GM23338 (cell line): ENCODE measurements around the gene FRMD4A. TPM values are rescaled to one million over a fixed set of nuclear protein-coding genes. Genes with fewer than 3 reads are reported as not detected.
A peak's percentile ranks its signal among the peaks of the same experiment; 100 is the strongest.

Source experiments
- ATAC-seq: fragments of 200-7000 bp; cut with Tn5 transposase; 3 replicates; pipeline ENCODE4 v1.9.1; 2020
- DNase-seq: peaks from one replicate; pipeline ENCODE4 v3.0.0-alpha.2; 2015; ENCODE audit warnings: low spot score
- H2AFZ ChIP-seq: fragments of 200-600 bp; sonication (generic); 2 replicates; pipeline ENCODE4 v1.8.0; 2016; ENCODE audit warnings: antibody characterized with exemption, mild to moderate bottlenecking, moderate library complexity
- H3F3A ChIP-seq: fragments of 200-600 bp; sonication (generic); replicated peaks from 2 replicates; pipeline ENCODE4 v1.8.0; 2017; ENCODE audit warnings: antibody characterized with exemption, mixed run types, low read depth
- H3K27ac ChIP-seq: fragments of 200-600 bp; sonication (generic); 2 replicates; pipeline ENCODE4 v1.6.1; 2016; ENCODE audit warnings: low read depth
- H3K27me3 ChIP-seq: fragments of 200-600 bp; sonication (generic); 2 replicates; pipeline ENCODE4 v1.8.0; 2016; ENCODE audit warnings: mild to moderate bottlenecking, mixed run types, moderate library complexity; ENCODE audit not compliant: insufficient read depth
- H3K36me3 ChIP-seq: fragments of 200-600 bp; sonication (generic); 2 replicates; pipeline ENCODE4 v1.8.0; 2016; ENCODE audit warnings: mild to moderate bottlenecking; ENCODE audit not compliant: insufficient read depth
- H3K4me1 ChIP-seq: fragments of 200-600 bp; sonication (generic); 2 replicates; pipeline ENCODE4 v1.8.0; 2016; ENCODE audit warnings: mild to moderate bottlenecking, moderate library complexity; ENCODE audit not compliant: insufficient read depth
- H3K4me2 ChIP-seq: fragments of 200-600 bp; sonication (generic); 2 replicates; pipeline ENCODE4 v1.7.1; 2017; ENCODE audit warnings: mixed run types
- H3K4me3 ChIP-seq: fragments of 200-600 bp; sonication (generic); 2 replicates; pipeline ENCODE4 v1.6.1; 2016; ENCODE audit warnings: mixed run types
- H3K79me2 ChIP-seq: fragments of 200-600 bp; sonication (generic); replicated peaks from 2 replicates; pipeline ENCODE4 v1.8.0; 2017; ENCODE audit warnings: mild to moderate bottlenecking; ENCODE audit not compliant: insufficient read depth
- H3K9me2 ChIP-seq: fragments of 200-600 bp; sonication (generic); 2 replicates; pipeline ENCODE4 v1.8.0; 2017; ENCODE audit not compliant: insufficient read depth
- H4K20me1 ChIP-seq: fragments of 200-600 bp; sonication (generic); replicated peaks from 2 replicates; pipeline ENCODE4 v1.8.0; 2017; ENCODE audit warnings: mild to moderate bottlenecking; ENCODE audit not compliant: insufficient read depth
- H3K27ac Mint-ChIP-seq: 2 replicates; pipeline ENCODE4 v1.8.0; 2020; ENCODE audit warnings: inconsistent platforms, mild to moderate bottlenecking, moderate library complexity, mixed read lengths
- H3K27me3 Mint-ChIP-seq: 3 replicates; pipeline ENCODE4 v1.8.0; 2022; ENCODE audit warnings: low read depth, mild to moderate bottlenecking, moderate library complexity, mixed read lengths, inconsistent platforms; ENCODE audit not compliant: insufficient read depth, poor library complexity
- H3K36me3 Mint-ChIP-seq: 3 replicates; pipeline ENCODE4 v1.8.0; 2021; ENCODE audit warnings: low read depth, mild to moderate bottlenecking, inconsistent platforms, moderate library complexity, mixed read lengths
- H3K4me1 Mint-ChIP-seq: 3 replicates; pipeline ENCODE4 v1.8.0; 2020; ENCODE audit warnings: mild to moderate bottlenecking, inconsistent platforms, mixed read lengths
- H3K4me3 Mint-ChIP-seq: 3 replicates; pipeline ENCODE4 v1.8.0; 2021; ENCODE audit warnings: moderate library complexity, mild to moderate bottlenecking, inconsistent platforms, mixed read lengths
- H3K9me3 Mint-ChIP-seq: 3 replicates; pipeline ENCODE4 v1.8.0; 2020; ENCODE audit warnings: moderate library complexity, mild to moderate bottlenecking, inconsistent platforms, mixed read lengths
- CREB1 ChIP-seq: fragments of 250-450 bp; sonication (Bioruptor Pico); IDR thresholded peaks from 2 replicates; pipeline ENCODE4 v1.5.0; 2020; ENCODE audit warnings: low read depth, mild to moderate bottlenecking, moderate library complexity
- EZH2phosphoT487 ChIP-seq: fragments of 200-600 bp; sonication (generic); IDR thresholded peaks from one replicate; pipeline ENCODE4 v1.8.1; 2018; ENCODE audit warnings: antibody characterized with exemption; ENCODE audit not compliant: unreplicated experiment
- JUNB ChIP-seq: IDR thresholded peaks from one replicate; pipeline ENCODE4 v1.6.1; 2016; ENCODE audit warnings: antibody characterized with exemption; ENCODE audit not compliant: unreplicated experiment
- NANOG ChIP-seq: IDR thresholded peaks from 2 replicates; pipeline ENCODE4 v1.6.1; 2016; ENCODE audit warnings: antibody characterized with exemption, borderline replicate concordance
- STAT1 ChIP-seq: IDR thresholded peaks from one replicate; pipeline ENCODE4 v1.6.1; 2016; ENCODE audit warnings: antibody characterized with exemption; ENCODE audit not compliant: unreplicated experiment
- ZNF114 ChIP-seq: fragments of 250-450 bp; sonication (Bioruptor Pico); IDR thresholded peaks from 2 replicates; pipeline ENCODE4 v1.5.0; 2020; ENCODE audit warnings: mild to moderate bottlenecking, moderate library complexity
- ZNF331 ChIP-seq: fragments of 250-450 bp; sonication (Bioruptor Pico); IDR thresholded peaks from 2 replicates; pipeline ENCODE4 v1.5.0; 2020; ENCODE audit warnings: low read depth, mild to moderate bottlenecking, moderate library complexity
- polyA plus RNA-seq: library from polyadenylated mRNA; unstranded; fragments of >200 nt; fragmentation: Nextera tagmentation; extraction: Ambion mirVana; gene quantifications from 2 replicates; pipeline ENCODE4 v1.2.1, GENCODE V29; 2016
- total RNA-seq: library from RNA; depleted of rRNA; stranded (reverse); fragments of >200 nt; shearing (Covaris generic); gene quantifications from 2 replicates; pipeline ENCODE4 v1.2.3, GENCODE V29; 2014
- TF ChIP-seq, protein P1 (sequence below): IDR thresholded peaks from one replicate; pipeline ENCODE4 v1.6.1; 2018; ENCODE audit warnings: antibody characterized with exemption; ENCODE audit not compliant: unreplicated experiment
- TF ChIP-seq, protein P2 (sequence below), 2 experiments: fragments of 200-600 bp in 1 of 2; sonication (generic) in 1 of 2; conservative IDR thresholded peaks; 2 replicates each; pipeline versions ENCODE4 v1.5.1 to v1.6.1; 2016 to 2017; ENCODE audit warnings: antibody characterized with exemption in 2 of 2, low read depth in 2 of 2, mild to moderate bottlenecking in 2 of 2, moderate library complexity in 1 of 2
- TF ChIP-seq, protein P3 (sequence below): IDR thresholded peaks from 2 replicates; pipeline ENCODE4 v1.6.1; 2016; ENCODE audit warnings: antibody characterized with exemption

The FRMD4A gene
- total and polyA plus RNA-seq, 2 experiments from 2014 or later, result 14.0 to 20.1 TPM

DNA sequence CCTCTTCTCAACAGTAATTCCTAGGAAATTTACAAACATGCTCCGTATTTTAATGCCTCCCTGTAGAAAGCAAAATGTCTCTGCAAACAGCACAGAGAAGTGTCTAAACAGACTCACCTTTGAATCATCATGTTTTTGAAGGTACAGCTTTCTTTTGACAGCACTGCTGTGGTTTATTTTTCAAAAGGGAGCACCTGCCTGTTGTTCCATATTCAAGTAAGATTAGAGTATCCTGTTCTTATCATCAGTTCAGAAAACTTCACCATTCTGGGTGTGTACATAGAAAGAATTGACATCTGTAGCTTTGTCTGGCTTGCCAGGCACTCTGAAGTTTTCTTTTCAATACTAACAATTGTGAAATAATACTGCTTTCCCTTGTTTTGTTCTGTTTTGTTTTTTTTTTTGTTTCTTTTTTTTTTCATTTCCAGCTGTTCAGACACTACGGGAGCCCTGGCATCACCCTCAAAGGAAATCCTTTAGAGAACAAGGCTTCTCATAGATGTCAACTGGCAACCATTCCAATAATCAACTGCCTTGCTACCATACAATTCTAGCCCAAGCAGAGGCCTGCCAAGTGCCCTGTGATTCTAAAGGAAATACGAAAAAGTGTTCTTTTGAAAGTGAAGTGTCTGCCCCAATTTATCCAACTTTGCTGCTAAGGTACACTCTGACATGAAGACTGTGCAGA is 468.0 kb downstream of the FRMD4A start:
- H3K27me3 ChIP-seq, result no peaks in the 10 kb centered on the region
- TF ChIP-seq EZH2phosphoT487 (no peak), STAT1 (no peak)
- TF ChIP-seq, protein P1, sequence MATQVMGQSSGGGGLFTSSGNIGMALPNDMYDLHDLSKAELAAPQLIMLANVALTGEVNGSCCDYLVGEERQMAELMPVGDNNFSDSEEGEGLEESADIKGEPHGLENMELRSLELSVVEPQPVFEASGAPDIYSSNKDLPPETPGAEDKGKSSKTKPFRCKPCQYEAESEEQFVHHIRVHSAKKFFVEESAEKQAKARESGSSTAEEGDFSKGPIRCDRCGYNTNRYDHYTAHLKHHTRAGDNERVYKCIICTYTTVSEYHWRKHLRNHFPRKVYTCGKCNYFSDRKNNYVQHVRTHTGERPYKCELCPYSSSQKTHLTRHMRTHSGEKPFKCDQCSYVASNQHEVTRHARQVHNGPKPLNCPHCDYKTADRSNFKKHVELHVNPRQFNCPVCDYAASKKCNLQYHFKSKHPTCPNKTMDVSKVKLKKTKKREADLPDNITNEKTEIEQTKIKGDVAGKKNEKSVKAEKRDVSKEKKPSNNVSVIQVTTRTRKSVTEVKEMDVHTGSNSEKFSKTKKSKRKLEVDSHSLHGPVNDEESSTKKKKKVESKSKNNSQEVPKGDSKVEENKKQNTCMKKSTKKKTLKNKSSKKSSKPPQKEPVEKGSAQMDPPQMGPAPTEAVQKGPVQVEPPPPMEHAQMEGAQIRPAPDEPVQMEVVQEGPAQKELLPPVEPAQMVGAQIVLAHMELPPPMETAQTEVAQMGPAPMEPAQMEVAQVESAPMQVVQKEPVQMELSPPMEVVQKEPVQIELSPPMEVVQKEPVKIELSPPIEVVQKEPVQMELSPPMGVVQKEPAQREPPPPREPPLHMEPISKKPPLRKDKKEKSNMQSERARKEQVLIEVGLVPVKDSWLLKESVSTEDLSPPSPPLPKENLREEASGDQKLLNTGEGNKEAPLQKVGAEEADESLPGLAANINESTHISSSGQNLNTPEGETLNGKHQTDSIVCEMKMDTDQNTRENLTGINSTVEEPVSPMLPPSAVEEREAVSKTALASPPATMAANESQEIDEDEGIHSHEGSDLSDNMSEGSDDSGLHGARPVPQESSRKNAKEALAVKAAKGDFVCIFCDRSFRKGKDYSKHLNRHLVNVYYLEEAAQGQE, result no peak
- no peaks in the 10 kb centered on the region for H3K36me3 ChIP-seq
- peaks cover 7% of the 10 kb centered on the region for H3K79me2 ChIP-seq
- Mint-ChIP-seq H3K27ac (0 out of 2 replicates have a peak overlapping the region, but pooled peaks have one; percentile 1), H3K4me1 (peaks cover 12% of the 10 kb centered on the region), H3K4me3 (no peak overlapping the region), H3K9me3 (no peaks in the 10 kb centered on the region; the same call in 2 of the 3 replicates), H3K27me3 (peaks cover 2% of the 10 kb centered on the region), H3K36me3 (no peaks in the 10 kb centered on the region)
- H3F3A ChIP-seq, result no peaks in the 10 kb centered on the region
- no peak overlapping the region for H3K4me2 ChIP-seq
- H3K4me1 ChIP-seq, result 0 out of 2 replicates have a peak, but pooled peaks cover 3% of the 10 kb centered on the region
- no peaks in the 10 kb centered on the region for H4K20me1 ChIP-seq
- no peak overlapping the region for H3K4me3 ChIP-seq
- H2AFZ ChIP-seq, result no peak overlapping the region
- ATAC-seq (no peak), DNase-seq (no peak)
- 0 out of 2 replicates have a peak overlapping the region, but pooled peaks have one; percentile 10 for H3K27ac ChIP-seq
- no peaks in the 10 kb centered on the region for H3K9me2 ChIP-seq

DNA sequence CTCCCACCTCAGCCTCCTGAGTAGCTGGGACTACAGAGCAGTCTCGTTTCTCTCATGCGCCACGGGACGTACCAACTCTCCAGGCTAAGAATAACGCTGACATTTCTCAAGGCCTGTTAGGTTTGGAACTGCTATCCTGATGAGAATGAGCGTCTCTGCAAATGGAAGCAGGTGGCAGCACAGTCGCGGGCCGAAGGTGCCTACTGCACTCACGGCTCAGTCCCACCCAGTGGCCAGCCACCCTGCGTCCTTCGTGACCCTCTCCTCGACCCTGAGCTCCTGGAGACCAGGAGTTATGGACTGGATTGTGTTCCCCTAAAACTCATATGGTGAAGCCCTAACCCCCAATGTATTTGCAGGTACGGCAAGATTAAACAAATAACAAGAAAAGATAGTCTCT is 469.8 kb downstream of the FRMD4A start:
- Histone ChIP-seq H3K79me2 (peaks cover 7% of the 10 kb centered on the region), H4K20me1 (no peaks in the 10 kb centered on the region), H3K27ac (no peak overlapping the region), H3K27me3 (no peaks in the 10 kb centered on the region), H3K36me3 (no peaks in the 10 kb centered on the region), H3F3A (no peaks in the 10 kb centered on the region), H3K4me2 (no peak overlapping the region), H3K4me3 (no peak overlapping the region), H3K9me2 (no peaks in the 10 kb centered on the region), H3K4me1 (no peaks in the 10 kb centered on the region), H2AFZ (no peak overlapping the region)
- Mint-ChIP-seq H3K9me3 (no peaks in the 10 kb centered on the region), H3K27me3 (peaks cover 2% of the 10 kb centered on the region), H3K4me3 (no peak overlapping the region), H3K4me1 (peaks cover 6% of the 10 kb centered on the region), H3K27ac (no peak overlapping the region), H3K36me3 (no peaks in the 10 kb centered on the region)
- ATAC-seq (no peak), DNase-seq (no peak)
- TF ChIP-seq CREB1, result no peak
- TF ChIP-seq, protein P2, sequence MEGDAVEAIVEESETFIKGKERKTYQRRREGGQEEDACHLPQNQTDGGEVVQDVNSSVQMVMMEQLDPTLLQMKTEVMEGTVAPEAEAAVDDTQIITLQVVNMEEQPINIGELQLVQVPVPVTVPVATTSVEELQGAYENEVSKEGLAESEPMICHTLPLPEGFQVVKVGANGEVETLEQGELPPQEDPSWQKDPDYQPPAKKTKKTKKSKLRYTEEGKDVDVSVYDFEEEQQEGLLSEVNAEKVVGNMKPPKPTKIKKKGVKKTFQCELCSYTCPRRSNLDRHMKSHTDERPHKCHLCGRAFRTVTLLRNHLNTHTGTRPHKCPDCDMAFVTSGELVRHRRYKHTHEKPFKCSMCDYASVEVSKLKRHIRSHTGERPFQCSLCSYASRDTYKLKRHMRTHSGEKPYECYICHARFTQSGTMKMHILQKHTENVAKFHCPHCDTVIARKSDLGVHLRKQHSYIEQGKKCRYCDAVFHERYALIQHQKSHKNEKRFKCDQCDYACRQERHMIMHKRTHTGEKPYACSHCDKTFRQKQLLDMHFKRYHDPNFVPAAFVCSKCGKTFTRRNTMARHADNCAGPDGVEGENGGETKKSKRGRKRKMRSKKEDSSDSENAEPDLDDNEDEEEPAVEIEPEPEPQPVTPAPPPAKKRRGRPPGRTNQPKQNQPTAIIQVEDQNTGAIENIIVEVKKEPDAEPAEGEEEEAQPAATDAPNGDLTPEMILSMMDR (conservative IDR thresholded peaks at IDR 0.05; ENCODE audit: low read depth in 2 of 2), result no peak
- TF ChIP-seq, protein P1, result no peak
- no peak for TF ChIP-seq ZNF114 (CRISPR knock-in tag)
- TF ChIP-seq ZNF331 (CRISPR knock-in tag), result no peak
- TF ChIP-seq EZH2phosphoT487, result no peak
- TF ChIP-seq NANOG, result no peak
- TF ChIP-seq STAT1, result no peak
- TF ChIP-seq, protein P3, sequence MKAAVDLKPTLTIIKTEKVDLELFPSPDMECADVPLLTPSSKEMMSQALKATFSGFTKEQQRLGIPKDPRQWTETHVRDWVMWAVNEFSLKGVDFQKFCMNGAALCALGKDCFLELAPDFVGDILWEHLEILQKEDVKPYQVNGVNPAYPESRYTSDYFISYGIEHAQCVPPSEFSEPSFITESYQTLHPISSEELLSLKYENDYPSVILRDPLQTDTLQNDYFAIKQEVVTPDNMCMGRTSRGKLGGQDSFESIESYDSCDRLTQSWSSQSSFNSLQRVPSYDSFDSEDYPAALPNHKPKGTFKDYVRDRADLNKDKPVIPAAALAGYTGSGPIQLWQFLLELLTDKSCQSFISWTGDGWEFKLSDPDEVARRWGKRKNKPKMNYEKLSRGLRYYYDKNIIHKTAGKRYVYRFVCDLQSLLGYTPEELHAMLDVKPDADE, result no peak
- no peak for TF ChIP-seq JUNB
